LHCN-M2 (cell line): Measurements from ENCODE around the gene BRCA2. TPM values are rescaled to one million over a fixed set of nuclear protein-coding genes. Genes with fewer than 3 reads are reported as not detected.

Experiments used
- DNase-seq: peaks from one replicate; pipeline ENCODE4 v3.0.0-alpha.2; 2012; ENCODE audit warnings: low read depth
- polyA plus RNA-seq: library from polyadenylated mRNA; unstranded; fragments of >200 nt; gene quantifications from one replicate; pipeline ENCODE4 v1.2.1, GENCODE V29; 2012; ENCODE audit warnings: missing spikeins
- total RNA-seq: library from RNA; depleted of rRNA; stranded (reverse); fragments of >200 nt; gene quantifications from 2 replicates; pipeline ENCODE4 v1.2.3, GENCODE V29; 2014; rRNA removed

The BRCA2 gene
- total RNA-seq = 22.7 and 24.8 TPM in 2 replicates
- 2.6 TPM for polyA plus RNA-seq

GRCh38 chr13:32315238-32316027, at the start of gene BRCA2, which contains the start of gene ZAR1L:
TSS of gene BRCA2 (plus strand) at chr13:32315508. CDS start at chr13:32316461, 953 bp downstream.
TSS of gene ZAR1L (minus strand) at chr13:32315363. CDS start at chr13:32311925, 3,438 bp downstream.
- peak; percentile 94 for DNase-seq

GRCh38 chr13:32265726-32266125, 49.6 kb upstream of the BRCA2 start:
- DNase-seq = no peak

- no peak for DNase-seq
Measured at GRCh38 chr13:32266130-32266529, 49.2 kb upstream of the BRCA2 start.

GRCh38 chr13:32267836-32268439, 47.4 kb upstream of the BRCA2 start:
- DNase-seq = no peak

GRCh38 chr13:32272021-32272683, 43.2 kb upstream of the BRCA2 start:
- DNase-seq = peak; percentile 13

- DNase-seq = no peak
Measured at GRCh38 chr13:32277839-32278238, 37.5 kb upstream of the BRCA2 start.

- peak; percentile 55 for DNase-seq
Measured at GRCh38 chr13:32278426-32278825, 36.9 kb upstream of the BRCA2 start.

GRCh38 chr13:32281096-32281495, 34.2 kb upstream of the BRCA2 start:
- no peak for DNase-seq

GRCh38 chr13:32282096-32282711, 33.1 kb upstream of the BRCA2 start:
- no peak for DNase-seq

- DNase-seq = peak; percentile 86
Measured at GRCh38 chr13:32284927-32285632, 30.2 kb upstream of the BRCA2 start.

GRCh38 chr13:32285633-32285965, 29.7 kb upstream of the BRCA2 start:
- no peak for DNase-seq

- peak; percentile 62 for DNase-seq
Measured at GRCh38 chr13:32297206-32297605, 18.1 kb upstream of the BRCA2 start.

- no peak for DNase-seq
Measured at GRCh38 chr13:32298695-32299094, 16.6 kb upstream of the BRCA2 start.

- DNase-seq = no peak
Measured at GRCh38 chr13:32299893-32300292, 15.4 kb upstream of the BRCA2 start.

- DNase-seq = no peak
Measured at GRCh38 chr13:32300406-32300805, 14.9 kb upstream of the BRCA2 start.

- DNase-seq = no peak
Measured at GRCh38 chr13:32300920-32301319, 14.4 kb upstream of the BRCA2 start.

GRCh38 chr13:32302461-32302860, 12.8 kb upstream of the BRCA2 start:
- DNase-seq = no peak

GRCh38 chr13:32305646-32306045, 9.7 kb upstream of the BRCA2 start:
- DNase-seq = no peak

- no peak for DNase-seq
Measured at GRCh38 chr13:32309312-32310133, 5.8 kb upstream of the BRCA2 start.

GRCh38 chr13:32310134-32310706, 5.1 kb upstream of the BRCA2 start:
- DNase-seq = peak; percentile 62
